Ectodermal cell (in vitro differentiated cells): Measurements from ENCODE around the gene PCSK5.

Experiments used
- H3K27ac ChIP-seq: 2 replicates; pipeline ENCODE4 v1.7.0; 2013; ENCODE audit warnings: mild to moderate bottlenecking, low read depth, low read length; ENCODE audit not compliant: insufficient read depth, poor library complexity, severe bottlenecking
- H3K27me3 ChIP-seq: 2 replicates; pipeline ENCODE4 v1.7.0; 2013; ENCODE audit warnings: mild to moderate bottlenecking, low read length; ENCODE audit not compliant: insufficient read depth, control insufficient read depth, poor library complexity, severe bottlenecking
- H3K36me3 ChIP-seq: one replicate; pipeline ENCODE4 v1.7.0; 2013; ENCODE audit warnings: low read length; ENCODE audit not compliant: control insufficient read depth, insufficient read depth
- H3K4me1 ChIP-seq: one replicate; pipeline ENCODE4 v1.7.0; 2013; ENCODE audit warnings: low read length; ENCODE audit not compliant: control insufficient read depth, insufficient read depth
- H3K4me3 ChIP-seq: 2 replicates; pipeline ENCODE4 v1.7.0; 2013; ENCODE audit warnings: low read depth, low read length, control low read depth; ENCODE audit not compliant: insufficient read depth
- H3K9me3 ChIP-seq: 2 replicates; pipeline ENCODE4 v1.7.0; 2013; ENCODE audit warnings: mild to moderate bottlenecking, low read length, moderate library complexity; ENCODE audit not compliant: control insufficient read depth
- WGBS, 2 experiments: methylation state at CpG; one replicate each; pipeline ENCODE4 v1.1.7; 2013; ENCODE audit warnings: missing lambda C conversion rate in 2 of 2; 5-methylcytosine and 5-hydroxymethylcytosine counted together

The PCSK5 gene

DNA sequence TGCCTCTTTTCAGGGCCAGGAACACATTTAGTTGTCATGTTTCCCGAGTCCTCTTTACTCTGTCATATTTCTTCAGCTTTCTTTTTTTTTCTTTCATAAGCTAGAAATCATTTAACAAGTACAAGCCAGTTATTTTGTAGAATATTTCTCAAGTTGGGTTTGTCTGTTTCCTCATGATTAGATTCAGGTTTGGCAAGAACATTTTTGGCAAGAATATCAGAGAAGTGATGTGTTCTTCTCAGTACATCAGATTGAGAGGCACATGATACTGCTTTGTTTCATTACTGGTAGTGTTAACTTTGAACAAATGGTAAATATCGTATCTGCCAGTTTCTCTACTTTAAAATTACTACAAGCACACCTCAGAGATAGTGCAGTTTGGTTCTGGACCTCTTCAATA lies 45.1 kb downstream of the PCSK5 start:
- Histone ChIP-seq H3K27me3 (no peaks in the 10 kb centered on the region), H3K4me1 (peaks cover 5% of the 10 kb centered on the region), H3K36me3 (no peaks in the 10 kb centered on the region), H3K4me3 (no peak overlapping the region), H3K27ac (no peak overlapping the region), H3K9me3 (no peaks in the 10 kb centered on the region)
- WGBS, 2 experiments: 98 to 100% methylated on average over 1 to 2 of the region's 2 CpGs

DNA sequence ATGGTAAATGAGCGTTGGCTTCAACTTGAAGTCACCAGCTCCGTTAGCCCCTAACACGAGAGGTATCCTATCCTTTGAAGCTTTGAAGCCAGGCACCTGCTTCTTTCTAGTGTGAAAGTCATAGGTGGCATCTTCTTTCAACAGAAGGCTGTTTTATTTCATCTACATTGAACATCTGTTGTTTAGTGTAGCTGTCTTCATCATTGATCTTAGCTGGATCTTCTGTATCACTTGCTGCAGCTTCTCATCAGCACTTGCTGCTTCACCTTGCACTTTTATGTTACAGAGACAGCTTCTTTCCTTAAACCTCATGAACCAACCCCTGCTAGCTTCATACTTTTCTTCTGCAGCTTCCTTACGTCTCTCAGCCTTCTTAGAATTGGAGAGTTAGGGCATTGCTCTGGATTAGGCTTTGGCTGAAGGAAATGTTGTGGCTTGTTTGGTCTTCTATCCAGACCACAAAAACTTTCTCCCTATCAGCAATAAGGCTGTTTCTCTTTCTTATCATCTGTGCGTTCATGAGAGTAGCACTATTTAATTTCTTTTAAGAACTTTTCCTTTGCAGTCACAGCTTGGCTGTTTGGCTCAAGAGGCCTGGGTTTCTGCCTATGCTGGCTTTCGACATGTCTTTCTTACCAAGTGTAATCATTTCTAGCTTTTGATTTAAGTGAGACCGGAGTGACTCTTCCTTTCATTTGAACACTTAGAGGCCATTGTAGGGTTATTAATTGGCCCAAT lies 47.2 kb downstream of the PCSK5 start:
- Histone ChIP-seq H3K4me3 (no peak overlapping the region), H3K4me1 (no peaks in the 10 kb centered on the region), H3K27ac (no peak overlapping the region), H3K27me3 (no peaks in the 10 kb centered on the region), H3K36me3 (no peaks in the 10 kb centered on the region), H3K9me3 (no peaks in the 10 kb centered on the region)
- WGBS, 2 experiments: 93 to 96% methylated on average over 7 of the region's 7 CpGs

DNA sequence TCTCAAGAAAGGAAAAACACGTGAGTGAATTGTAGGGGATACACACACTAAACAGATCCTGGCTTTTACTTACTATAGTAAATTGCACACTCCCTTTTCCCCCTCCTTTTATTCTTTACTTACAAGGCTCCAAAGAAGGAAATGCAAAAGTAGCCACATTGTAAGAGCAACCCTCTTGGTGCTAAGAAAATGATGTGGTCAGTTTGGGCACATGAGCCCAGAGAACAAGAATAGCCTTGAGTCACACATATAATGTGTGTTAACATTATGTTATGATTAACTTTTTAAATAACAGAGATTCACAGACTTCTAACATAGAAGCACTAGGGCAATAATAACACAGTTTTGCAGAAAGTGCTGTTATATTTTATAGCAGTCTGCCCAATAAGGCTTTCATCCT lies 48.5 kb downstream of the PCSK5 start:
- WGBS, 2 experiments: 91 to 100% methylated on average over 1 of the region's 1 CpG

DNA sequence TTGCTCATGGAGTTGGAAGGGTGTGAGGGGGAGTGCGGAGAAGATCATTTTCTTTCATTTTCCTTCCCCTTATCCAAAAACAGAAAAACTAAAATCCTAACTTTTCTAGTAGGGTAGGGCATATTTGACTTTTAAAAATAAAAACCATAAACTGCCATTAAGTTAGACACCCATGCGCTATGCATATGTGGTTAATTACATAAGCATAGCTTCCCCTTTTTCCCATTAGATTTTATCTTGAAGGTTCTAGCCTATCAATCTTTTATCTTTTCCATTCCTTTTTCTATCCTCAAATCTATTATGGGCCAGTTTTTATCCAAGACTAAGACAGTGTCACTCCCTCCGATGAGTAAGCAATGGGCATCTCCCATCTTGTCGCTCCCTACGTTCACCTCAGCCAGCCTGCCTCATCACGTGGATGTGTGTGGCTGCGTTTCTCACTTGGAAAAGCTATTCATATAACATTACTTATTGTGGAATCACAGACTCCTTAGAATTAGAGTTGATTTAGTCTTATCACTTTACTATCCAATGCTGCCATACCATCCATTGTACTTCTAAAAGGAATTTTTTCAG lies 49.2 kb downstream of the PCSK5 start:
- Histone ChIP-seq H3K27ac (no peak overlapping the region), H3K9me3 (no peaks in the 10 kb centered on the region), H3K27me3 (no peaks in the 10 kb centered on the region), H3K4me3 (no peak overlapping the region), H3K36me3 (no peaks in the 10 kb centered on the region), H3K4me1 (no peaks in the 10 kb centered on the region)
- WGBS, 2 experiments: 97 to 99% methylated on average over 6 of the region's 7 CpGs

More for the DNA sequence above, 48.5 kb downstream of the PCSK5 start:
- Histone ChIP-seq H3K9me3 (no peaks in the 10 kb centered on the region), H3K4me3 (no peak overlapping the region), H3K4me1 (no peaks in the 10 kb centered on the region), H3K27ac (no peak overlapping the region), H3K36me3 (no peaks in the 10 kb centered on the region), H3K27me3 (no peaks in the 10 kb centered on the region)

DNA sequence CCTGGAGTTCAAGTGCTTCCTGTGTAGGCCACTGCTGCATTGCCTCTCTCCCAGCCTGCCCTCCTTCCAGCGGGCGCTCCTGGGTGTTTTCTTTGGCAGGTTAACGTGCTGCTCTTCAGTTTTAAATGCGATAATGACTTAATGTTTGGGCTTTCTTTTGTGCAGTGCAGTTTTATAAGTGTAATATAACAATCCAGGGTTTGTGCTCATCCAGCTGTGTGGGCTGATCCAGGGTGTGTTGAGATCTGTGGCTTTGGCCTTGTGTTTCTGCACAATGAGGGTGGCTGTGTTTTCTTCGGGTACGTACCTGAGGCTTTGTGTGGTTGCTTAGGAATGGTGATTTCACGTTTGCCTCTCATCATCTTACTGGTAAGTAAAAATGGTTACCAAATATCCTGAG lies 50.6 kb downstream of the PCSK5 start:
- WGBS, 2 experiments: 90 to 97% methylated on average over 7 of the region's 7 CpGs
- H3K36me3 ChIP-seq: no peaks in the 10 kb centered on the region
- no peaks in the 10 kb centered on the region for H3K4me1 ChIP-seq
- no peak overlapping the region for H3K4me3 ChIP-seq
- H3K9me3 ChIP-seq: no peaks in the 10 kb centered on the region
- no peak overlapping the region for H3K27ac ChIP-seq
- no peaks in the 10 kb centered on the region for H3K27me3 ChIP-seq

DNA sequence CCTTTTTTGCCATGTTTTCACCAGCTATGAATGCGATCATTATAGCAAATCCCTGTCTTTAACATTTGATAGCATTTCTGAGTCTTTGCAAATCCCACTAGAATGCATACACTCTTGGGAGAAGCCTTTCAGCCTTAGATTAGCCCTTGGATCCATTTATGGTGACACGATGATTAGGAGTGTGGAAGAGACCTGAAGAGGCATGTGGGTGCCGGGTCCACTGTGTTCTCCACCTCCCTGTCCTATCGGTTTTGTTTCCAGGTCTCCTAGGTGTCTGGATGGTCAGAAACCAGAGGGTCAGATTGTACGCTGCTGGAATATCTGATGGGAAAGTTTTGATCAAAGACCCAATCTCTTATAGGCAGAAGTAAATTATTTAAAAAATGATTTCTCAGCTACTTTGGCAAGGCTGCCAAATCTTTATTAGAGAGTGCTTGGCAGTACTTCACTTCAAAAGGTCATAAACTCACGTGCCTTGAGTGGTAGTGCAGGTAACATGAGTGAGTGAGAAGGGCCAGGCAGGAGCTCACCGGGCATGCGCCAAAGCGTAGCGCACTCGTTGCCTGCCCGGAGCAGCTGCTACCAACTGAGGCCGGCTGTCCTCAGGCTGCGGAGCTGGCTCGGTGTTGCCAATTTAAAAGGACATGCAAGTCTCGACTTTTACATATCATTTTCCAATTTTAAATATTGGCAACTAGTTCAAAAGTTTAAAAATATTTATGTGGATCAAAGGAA lies 51.3 kb downstream of the PCSK5 start:
- no peaks in the 10 kb centered on the region for H3K9me3 ChIP-seq
- H3K27me3 ChIP-seq: no peaks in the 10 kb centered on the region
- 87% methylated on average over 16 of the region's 16 CpGs for WGBS, 2 experiments
- H3K27ac ChIP-seq: no peak overlapping the region
- H3K4me1 ChIP-seq: no peaks in the 10 kb centered on the region
- no peaks in the 10 kb centered on the region for H3K36me3 ChIP-seq
- H3K4me3 ChIP-seq: no peak overlapping the region

DNA sequence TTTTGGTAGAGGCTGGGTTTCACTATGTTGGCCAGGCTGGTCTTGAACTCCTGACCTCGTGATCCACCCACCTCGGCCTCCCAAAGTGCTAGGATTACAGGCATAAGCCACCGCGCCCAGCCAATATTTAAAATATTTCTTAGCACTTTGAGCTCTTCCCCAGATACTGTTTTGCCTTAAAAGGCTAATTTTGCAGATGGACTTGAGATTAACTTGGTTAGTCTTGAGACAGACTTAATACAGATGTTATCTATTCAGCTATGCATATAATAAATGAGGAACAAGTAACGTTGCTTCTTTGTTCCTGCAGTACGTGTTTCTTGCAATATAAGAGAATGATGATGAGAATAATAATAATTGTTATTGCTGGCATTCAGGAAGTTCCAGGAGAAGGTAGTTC lies 56.3 kb downstream of the PCSK5 start:
- no peak overlapping the region for H3K27ac ChIP-seq
- no peaks in the 10 kb centered on the region for H3K4me1 ChIP-seq
- no peaks in the 10 kb centered on the region for H3K36me3 ChIP-seq
- no peaks in the 10 kb centered on the region for H3K27me3 ChIP-seq
- no peaks in the 10 kb centered on the region for H3K9me3 ChIP-seq
- H3K4me3 ChIP-seq: no peak overlapping the region
- WGBS, 2 experiments: 93 to 97% methylated on average over 6 of the region's 6 CpGs

DNA sequence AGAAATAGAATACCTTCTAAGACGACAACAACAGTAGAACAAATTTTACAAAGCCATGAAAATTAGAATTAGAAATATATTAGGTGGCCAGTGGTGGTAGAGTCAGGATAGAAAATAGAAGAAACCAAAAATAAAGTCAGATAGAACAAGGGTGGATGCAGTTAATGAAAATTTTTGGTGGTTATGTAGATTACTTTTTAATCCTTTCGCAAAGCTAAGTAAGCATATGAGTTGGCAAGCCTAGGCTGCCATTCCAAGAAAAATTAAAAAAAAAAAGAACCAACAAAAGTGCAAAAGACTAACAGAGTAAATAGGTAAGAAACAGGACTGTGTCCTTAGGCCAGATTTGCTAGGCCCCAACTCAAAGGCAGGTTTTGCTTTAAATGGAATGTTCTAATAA lies 56.8 kb downstream of the PCSK5 start:
- H3K9me3 ChIP-seq: no peaks in the 10 kb centered on the region
- no peaks in the 10 kb centered on the region for H3K4me1 ChIP-seq
- H3K27me3 ChIP-seq: no peaks in the 10 kb centered on the region
- H3K27ac ChIP-seq: no peak overlapping the region
- H3K36me3 ChIP-seq: no peaks in the 10 kb centered on the region
- 100% methylated on average over 1 to 2 of the region's 2 CpGs for WGBS, 2 experiments
- no peak overlapping the region for H3K4me3 ChIP-seq

DNA sequence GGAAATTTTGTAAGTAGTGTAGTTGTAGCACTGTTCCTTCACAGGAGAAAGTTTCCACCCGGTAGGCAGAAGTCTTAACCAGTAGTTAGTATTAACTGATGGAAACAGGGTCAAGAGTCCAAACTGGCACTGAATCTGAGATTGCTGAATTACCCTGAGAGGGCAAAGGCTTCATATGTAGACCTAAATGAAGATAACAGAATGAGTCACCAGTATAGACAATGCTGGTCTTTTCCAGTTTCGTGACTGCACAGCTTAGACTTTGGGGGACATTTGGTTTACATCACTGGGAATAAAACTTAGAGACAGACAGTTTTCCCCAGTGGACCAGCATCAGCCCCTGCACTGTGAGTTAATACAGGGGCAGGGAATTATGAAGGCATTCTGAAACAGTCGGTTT lies 60.5 kb downstream of the PCSK5 start:
- H3K27ac ChIP-seq: no peak overlapping the region
- WGBS, 2 experiments: 94 to 95% methylated on average over 3 of the region's 3 CpGs

DNA sequence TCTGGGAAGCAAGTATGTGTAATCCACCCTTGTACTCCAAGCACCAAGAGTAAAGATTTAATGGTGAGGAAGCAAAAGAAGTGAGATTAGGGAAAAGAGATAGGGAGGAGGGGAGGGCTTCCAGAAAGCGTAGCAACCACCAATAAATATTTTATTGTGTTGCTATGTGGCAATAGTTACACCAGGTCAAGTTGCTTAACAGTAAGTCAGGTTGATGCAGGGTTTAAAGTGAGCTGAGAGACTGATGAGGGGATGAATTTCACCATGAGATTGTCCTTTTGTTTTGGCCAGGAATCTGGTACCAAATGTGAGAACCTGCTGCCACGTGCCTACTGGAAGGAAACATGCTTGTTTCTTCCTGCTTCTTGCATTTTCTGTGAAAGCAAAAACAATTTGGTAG lies 62.7 kb downstream of the PCSK5 start:
- Histone ChIP-seq H3K27ac (no peak overlapping the region), H3K9me3 (no peaks in the 10 kb centered on the region), H3K4me3 (no peak overlapping the region), H3K27me3 (no peaks in the 10 kb centered on the region), H3K36me3 (no peaks in the 10 kb centered on the region), H3K4me1 (no peaks in the 10 kb centered on the region)
- 88 to 91% methylated on average over 2 of the region's 2 CpGs for WGBS, 2 experiments

More for the DNA sequence above, 60.5 kb downstream of the PCSK5 start:
- H3K9me3 ChIP-seq: no peaks in the 10 kb centered on the region
- no peak overlapping the region for H3K4me3 ChIP-seq
- H3K4me1 ChIP-seq: no peaks in the 10 kb centered on the region
- H3K36me3 ChIP-seq: no peaks in the 10 kb centered on the region
- no peaks in the 10 kb centered on the region for H3K27me3 ChIP-seq
